GM03348 (cell line): ENCODE data around the gene CCDC88A.
"Not testable (repeated sequence)": the region's sequence is repeated elsewhere in the genome, so short reads cannot be mapped to it uniquely, and the experiment has no call there.

ENCODE experiments used
- DNase-seq: peaks from one replicate; pipeline ENCODE4 v3.0.0; 2012; ENCODE audit warnings: low spot score

The CCDC88A gene, protein sequence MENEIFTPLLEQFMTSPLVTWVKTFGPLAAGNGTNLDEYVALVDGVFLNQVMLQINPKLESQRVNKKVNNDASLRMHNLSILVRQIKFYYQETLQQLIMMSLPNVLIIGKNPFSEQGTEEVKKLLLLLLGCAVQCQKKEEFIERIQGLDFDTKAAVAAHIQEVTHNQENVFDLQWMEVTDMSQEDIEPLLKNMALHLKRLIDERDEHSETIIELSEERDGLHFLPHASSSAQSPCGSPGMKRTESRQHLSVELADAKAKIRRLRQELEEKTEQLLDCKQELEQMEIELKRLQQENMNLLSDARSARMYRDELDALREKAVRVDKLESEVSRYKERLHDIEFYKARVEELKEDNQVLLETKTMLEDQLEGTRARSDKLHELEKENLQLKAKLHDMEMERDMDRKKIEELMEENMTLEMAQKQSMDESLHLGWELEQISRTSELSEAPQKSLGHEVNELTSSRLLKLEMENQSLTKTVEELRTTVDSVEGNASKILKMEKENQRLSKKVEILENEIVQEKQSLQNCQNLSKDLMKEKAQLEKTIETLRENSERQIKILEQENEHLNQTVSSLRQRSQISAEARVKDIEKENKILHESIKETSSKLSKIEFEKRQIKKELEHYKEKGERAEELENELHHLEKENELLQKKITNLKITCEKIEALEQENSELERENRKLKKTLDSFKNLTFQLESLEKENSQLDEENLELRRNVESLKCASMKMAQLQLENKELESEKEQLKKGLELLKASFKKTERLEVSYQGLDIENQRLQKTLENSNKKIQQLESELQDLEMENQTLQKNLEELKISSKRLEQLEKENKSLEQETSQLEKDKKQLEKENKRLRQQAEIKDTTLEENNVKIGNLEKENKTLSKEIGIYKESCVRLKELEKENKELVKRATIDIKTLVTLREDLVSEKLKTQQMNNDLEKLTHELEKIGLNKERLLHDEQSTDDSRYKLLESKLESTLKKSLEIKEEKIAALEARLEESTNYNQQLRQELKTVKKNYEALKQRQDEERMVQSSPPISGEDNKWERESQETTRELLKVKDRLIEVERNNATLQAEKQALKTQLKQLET (N-terminal part only)

DNA sequence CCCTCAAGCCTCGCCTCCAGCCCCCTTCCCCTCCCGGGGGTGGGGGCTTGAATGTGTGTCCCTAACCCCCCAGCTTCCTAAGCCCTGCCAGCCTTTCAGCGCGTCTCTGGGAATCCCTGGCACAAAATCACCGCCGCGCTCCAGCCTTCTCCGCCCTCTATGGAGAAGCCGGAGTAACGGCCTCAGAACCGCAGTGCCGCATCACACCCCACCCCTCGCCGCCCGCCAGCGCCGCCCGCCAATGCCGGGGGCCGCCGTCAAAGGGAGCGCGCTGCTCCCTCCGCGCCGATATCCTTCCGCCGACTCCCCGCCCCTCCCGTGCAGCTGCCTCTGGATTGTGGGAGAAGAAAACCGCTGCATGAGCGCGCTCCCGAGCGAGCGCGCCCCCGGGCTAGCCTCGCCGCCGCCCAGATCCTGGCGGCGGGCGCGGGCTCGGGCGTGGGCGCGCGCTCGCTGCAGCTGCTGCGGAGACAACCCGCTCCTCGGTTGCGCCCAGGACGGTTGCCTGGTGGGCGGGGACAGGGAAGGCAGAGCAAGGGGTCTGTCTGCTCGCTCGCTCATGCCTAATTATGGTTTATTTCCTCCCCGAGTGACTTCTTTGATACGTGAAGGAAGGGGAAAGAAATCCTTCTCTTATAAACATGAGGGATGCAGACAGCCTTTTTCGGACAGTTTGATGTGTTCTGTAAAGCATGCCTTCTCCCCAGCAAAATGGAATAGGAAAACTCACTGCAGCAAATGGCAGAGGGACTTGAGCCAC, at the start of gene CCDC88A:
CCDC88A (minus strand) TSS at position 178 of the 760 bp plus-strand sequence. CDS start 777 bp downstream, outside the sequence.
- DNase-seq, result peak; percentile 97

DNA sequence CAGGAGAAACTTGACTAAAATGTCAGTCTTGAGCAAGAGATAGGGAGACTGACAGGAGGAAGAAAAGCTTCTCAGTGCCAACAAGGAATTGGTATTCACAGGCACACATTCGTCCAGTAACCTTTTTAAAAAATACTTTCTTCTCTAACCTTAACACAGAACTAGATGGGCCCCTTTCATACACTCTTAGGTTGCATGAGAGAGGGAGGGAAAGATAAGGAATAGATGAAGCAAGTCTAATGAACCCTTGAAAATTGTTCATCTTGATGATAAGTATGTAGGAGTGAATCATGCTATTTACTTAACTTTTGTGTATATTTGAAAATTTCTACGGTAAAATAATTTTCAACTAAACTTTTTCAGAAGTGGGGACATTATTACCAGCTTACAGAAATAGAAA, 42.0 kb upstream of the CCDC88A start:
- DNase-seq, result no peak

DNA sequence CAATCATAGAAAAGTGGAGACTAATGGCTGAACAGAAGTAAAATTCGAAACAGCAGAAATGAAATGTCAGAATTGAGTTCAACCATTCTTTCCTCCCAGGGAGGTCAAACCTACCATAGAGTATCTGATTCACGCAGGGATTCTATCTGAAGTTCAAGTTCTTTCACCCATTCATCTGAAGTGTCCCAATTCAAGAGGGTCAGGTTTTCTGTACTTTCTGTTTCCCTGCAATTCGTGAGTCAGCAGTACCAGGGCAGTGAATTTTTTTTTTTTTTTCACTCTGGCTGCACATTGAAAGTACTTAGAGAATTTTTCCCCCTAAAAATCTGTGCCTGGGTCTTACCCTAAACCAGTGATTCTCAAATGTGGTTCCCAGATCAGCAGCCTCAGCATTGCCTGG, 40.9 kb upstream of the CCDC88A start:
- DNase-seq, result peak; percentile 35

DNA sequence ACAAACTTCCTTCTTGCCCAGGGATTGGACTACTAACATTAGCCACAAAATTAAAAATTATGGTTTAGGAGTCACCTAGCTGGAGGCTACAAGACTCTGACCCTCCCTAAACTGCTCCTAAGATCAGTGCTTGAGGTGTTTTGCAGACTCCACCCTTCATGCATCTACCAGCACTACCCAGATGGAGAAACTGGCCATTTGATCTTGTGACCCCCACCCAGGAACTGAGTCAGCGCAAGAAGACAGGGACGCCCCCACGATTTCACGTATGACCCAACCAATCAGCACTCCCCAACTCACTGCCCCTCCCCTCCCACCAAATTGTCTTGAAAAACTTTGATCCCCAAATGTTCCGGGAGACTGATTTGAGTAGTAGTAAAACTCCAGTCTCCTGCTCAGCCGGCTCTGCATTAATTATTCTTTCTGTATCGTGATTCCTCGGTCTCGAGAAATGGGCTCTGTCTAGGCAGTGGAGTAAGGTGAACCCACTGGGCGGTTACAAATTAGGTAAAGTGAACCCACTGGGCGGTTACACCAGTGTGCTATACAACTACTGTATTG, 40.1 kb upstream of the CCDC88A start:
- DNase-seq, result no peak

DNA sequence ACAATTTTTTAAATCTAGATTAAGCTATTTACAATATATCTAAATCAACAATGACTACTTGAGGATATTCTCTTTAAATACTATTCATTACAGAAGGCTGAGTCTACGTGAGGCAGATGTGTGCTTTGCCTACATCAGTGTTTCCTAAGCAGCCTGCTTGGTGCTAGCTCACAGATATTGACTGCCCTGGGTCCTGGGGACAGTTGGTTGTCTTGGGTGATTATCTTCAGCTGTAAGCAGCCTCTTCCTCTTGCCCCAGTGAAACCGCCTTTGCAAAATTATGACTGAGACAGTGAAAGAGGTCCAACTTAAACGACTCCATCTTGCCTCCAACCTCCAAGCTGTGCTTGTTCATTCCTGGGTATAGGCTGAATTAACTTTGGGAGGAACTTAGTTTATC, 39.6 kb upstream of the CCDC88A start:
- no peak for DNase-seq

DNA sequence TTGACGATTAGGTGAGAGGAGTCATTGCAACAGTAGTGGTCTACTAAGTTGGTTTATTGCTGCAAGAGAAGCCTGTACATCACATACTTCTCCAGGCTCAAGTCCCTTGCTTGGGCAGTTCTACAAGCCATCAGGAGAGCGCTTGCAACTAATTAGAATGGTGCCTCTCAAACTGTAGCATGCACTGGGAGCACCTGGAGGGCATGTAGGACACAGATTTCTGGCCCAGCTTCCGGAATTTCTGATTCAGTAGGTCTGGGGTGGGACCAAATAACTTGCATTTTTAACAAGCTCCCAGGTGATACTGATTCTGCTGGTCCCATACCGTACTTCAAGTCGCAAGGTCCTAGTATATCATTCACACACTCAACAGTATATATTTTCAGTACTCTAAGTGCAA, 34.5 kb upstream of the CCDC88A start:
- DNase-seq, result no peak

DNA sequence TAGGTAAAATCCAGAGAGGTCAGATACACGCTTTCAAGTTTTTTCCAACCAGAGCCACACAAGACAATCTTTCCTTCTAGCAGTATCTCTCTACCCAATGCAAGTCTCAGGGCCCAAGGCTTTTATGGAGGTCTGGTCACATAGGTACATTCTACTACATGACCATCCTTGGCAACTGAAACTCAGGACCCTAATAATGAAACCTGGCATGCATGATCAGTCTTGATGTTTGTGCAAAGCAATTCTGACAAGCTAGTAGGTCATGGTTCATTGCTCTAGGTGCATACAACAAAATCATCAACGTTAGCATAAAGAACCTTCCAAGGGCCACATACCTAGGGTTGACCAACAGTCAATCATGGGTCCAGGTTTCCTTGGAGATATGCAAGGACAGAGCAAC, 33.2 kb upstream of the CCDC88A start:
- DNase-seq, result no peak

DNA sequence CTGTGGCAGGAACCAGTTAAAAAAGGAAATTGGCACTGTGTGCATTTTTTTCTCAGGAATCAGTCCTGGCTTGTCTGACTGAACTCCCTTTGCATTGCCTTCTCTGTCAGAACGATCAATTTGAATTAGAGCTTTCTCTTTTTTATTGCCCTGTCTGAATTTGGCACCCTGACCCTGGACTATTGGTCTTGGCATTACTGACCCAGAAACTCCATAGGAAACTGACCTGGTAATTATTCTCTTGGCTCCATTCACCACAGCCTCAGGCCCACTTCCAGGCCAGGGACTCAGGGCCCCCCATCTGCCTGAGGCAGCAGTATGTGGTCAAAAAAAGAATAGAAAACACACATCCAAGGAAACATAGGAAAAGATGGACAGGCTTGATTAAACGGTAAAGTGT, 32.0 kb upstream of the CCDC88A start:
- no peak for DNase-seq

DNA sequence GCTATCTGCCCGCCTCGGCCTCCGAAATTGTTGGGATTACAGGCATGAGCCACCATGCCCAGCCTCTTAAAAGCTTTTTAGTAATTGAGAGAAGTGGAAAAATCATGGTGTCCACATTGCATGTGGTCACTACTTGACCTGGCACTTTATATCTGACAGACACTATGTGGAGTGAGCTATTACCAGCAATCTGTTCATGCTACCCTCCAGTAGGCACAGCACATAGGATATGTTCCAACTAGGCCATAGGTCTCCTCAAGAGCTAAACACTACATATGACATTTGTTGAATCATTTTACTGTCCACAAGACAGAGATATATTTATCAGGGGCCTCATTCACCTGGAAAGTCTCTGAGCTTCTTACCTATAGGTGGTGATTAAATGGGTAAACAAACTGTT, 30.4 kb upstream of the CCDC88A start:
- DNase-seq, result not testable (repeated sequence)

DNA sequence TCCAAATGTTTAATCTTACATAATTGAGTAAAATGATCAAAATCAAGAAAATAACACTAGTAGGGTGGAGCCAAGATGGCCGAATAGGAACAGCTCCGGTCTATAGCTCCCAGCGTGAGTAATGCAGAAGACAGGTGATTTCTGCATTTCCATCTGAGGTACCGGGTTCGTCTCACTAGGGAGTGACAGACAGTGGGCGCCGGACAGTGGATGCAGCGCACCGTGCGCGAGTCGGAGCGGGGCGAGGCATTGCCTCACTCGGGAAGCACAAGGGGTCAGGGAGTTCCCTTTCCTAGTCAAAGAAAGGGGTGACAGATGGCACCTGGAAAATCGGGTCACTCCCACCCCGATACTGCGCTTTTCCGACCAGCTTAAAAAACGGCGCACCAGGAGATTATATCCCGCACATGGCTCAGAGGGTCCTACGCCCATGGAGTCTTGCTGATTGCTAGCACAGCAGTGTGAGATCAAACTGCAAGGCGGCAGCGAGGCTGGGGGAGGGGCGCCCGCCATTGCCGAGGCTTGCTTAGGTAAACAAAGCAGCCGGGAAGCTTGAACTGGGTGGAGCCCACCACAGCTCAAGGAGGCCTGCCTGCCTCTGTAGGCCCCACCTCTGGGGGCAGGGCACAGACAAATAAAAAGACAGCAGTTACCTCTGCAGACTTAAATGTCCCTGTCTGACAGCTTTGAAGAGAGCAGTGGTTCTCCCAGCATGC, 22.5 kb upstream of the CCDC88A start:
- DNase-seq, result not testable (repeated sequence)

DNA sequence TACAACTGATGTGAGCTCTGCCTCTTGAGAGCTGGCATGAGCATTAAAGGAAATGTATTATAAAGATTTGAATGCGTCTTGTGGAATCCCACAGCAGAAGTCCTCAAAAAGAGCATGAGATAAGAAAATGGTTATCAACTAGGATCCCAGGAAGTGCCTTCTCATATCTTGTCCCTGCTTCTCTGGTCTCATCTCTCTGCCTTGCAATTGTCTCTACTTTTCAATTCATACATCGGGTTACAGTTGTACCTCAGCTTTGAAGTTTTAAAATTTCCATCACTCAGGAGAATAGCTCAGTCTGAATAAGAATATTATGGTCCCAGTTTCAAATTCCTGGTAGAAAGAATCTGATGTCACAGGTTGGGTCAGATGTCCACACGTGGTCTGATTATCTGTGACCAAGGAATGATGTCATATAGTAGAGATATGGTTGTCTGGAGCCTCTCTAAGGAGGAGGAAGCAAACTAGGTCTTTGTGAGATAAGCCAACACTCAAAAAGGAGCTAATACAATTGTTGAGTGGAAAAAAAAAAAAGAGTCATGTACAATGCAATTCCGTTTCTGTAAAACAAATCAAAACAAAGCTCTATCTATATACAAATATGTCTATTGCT, 21.7 kb upstream of the CCDC88A start:
- no peak for DNase-seq

DNA sequence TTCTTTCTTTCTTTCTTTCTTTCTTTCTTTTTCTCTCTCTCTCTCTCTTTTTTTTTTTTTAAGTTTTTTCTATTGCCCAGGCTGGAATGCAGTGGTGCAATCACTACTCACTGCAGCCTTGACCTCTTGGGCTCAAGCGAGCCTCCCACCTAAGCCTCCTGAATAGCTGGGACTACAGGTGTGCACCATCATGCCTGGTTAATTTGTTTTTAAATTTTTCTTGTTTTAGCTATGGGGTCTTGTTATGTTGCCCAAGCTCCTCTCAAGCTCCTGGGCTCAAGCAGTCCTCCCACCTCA, 19.4 kb upstream of the CCDC88A start:
- DNase-seq, result no peak

DNA sequence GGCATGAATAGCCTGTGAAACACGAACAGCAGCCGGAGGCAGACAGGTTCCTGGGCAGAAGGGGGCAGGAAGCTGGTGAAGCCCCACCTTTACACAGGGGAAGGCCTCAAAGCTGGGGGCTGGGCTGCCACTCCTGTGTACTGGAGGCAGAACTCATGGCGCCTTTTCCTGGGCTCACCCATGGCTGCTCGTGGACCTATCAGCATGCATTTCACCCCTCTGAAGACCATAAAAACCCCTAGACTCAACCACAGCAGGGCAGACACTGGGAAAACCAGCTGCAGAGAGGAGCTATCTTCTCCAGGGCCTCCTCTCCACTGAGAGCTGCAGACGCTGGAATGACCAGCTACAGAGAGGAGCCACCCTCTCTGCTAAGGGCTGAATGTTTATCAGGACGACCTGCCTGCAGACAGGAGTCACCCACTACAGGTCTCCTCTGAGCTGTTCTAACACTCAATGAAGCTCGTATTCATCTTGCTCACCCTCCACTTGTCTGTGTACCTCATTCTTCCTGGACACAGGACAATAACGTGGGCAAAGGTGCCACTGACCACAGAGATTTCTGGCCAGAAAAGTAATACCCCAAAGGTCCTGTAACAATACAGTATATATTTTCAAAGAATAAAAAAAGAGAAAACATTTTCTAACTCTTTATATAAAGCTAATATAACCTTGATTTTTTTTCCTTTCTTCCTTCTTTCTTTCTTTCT, 18.9 kb upstream of the CCDC88A start:
- DNase-seq, result no peak

DNA sequence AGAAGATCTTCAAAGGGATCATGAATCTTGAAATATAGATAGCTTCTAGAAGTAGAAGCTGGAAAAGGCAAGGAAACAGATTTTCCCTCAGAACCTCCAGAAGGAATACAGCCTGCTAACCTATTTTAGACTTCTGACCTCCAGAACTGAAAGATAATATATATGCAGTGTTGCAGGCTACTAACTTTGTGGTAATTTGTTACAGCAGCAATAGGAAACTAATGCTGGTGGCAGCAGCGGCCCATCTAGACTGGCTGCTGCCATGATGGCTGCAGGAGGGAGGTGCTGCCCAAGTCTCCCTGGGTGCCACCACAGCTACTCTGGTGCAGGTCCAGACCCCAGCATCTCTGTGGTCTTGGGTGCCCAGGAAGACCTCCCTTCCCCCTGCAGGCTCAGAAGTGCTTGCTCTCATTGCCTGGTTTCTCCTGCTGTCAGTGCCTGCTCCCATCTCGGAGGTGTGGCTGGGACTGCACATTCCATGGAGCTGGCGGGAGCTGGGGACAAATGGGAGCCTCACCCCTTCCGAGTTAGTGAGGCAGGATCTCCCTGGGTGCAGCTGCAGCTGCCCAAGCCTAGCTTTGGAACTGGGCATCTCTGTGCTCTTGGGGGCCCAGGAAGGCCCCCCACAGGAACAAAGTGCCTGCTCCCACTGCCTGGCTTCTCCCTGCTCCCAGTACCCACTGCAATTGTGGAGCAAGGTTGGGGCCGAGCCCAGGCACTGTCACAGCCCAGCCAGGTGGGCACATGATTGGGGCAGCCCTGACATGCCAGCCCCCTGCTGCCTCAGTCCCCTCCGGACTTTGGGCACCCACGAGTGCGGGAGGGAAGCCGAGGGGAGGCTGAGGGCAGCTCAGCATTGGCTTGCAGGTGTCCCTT, 18.1 kb upstream of the CCDC88A start:
- DNase-seq, result no peak

DNA sequence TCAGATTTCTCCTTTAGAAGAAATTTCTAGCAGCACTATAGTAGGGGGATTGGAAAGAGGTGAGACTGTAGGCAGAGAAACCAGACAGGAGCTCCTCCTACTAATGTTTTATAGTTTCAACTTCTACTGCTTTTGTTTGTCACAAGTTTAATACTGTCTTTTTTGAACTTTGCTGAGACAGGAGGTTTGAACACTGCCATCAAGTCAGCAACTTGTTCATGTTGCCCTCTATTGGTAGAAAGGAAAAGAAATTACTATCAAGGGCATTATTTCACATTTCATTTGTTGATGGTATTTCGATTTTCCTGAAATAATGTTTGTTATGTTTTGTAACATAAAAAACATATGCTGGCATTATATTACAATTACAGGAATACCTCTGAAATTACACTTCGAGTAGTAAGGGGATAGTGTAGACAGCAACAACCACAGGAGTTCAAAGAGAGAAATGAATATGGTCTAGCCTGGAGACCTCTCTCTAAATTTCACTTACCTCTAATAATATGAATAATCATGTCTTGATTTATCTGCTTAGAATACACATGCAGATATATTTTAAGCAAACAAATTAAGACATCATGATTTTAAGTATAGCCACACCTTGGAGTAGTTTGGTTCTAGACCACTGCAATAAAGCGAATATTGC, 12.4 kb upstream of the CCDC88A start:
- DNase-seq, result peak; percentile 57

DNA sequence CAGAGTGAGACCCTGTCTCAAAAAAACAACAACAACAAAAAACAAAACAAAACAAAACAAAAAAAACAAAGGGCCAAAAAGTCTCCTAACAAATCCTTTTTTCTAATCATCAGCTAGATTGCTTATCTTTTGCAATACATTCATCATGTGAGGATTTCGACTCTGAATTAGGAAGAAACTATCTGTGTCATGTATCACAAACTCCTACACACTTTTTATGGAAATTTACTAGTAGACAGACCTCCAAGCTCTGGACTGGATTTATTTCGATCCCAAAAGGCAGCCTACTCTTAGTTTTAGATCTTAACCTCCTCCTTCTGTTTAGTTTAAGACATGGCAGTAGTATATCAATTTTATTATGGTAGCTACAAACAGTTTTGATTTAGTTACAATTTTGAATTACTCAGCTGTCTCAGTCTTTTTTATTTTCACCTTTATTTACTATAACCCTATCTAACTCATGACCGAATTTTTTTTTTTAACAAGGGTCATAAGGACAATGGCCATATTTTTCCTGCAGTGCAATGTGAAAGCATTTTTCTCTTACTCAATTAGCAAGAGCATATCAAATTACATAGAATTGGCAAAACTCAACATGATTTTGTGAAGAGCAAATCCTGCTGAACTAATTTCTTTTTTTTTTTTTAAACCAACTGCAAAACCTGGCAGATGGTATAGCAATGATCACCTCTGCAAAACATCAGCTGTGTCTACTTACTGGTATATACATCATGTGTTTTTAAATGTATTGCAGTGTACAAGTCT, 10.7 kb upstream of the CCDC88A start:
- no peak for DNase-seq

DNA sequence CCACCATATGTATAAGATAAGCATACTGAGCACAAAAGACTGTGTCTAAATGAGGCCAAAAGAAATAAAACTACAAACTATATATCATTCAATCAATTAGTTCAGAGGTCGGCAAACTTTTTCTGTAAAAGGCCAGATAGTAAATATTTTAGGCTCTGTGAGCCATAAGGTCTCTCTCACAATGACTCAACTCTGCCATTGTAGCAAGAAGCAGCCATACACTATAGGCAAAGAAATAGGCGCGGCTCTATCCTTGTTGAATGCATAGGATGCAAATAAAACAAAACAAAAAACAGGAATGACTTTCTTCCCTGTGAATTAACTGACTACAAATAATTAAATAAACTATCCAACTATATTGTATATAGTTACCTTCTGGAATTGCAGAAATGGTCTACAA, 8.6 kb upstream of the CCDC88A start:
- DNase-seq, result no peak

DNA sequence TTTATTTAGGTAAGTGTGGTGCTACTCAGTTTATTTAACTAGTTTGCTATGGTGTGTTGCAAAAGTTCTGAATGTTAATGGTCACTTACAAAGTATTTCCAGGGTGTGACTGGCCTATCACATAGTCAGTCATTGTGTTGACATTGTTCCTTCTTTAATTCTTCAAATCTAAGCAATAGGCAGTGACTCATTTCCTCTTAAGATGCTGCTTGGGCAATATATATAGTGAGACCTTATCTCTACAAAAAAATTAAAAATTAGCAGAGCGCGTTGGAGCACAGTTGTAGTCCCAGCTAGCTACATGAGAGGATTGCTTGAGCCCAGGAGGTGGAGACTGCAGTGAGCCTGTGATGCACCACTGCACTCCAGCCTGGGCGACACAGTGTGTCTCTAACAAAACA, 5.8 kb upstream of the CCDC88A start:
- DNase-seq, result peak; percentile 53
